ENCODE results near the gene SNX5. TPM values are rescaled to one million over a fixed set of nuclear protein-coding genes. Genes with fewer than 3 reads are reported as not detected.
A peak's percentile ranks its signal among the peaks of the same experiment; 100 is the strongest.

SNX5 gene
- total RNA-seq, 1 donor from 2014 or later, result 29.2 TPM

GRCh38 chr20:17919149-17919548 is 49.4 kb downstream of the SNX5 start:
- no peak for ATAC-seq
- no peak for DNase-seq (ENCODE audit: low spot score)

GRCh38 chr20:17917832-17918618 is 50.6 kb downstream of the SNX5 start:
- DNase-seq (ENCODE audit: low spot score) (no peak), ATAC-seq (no peak)

- DNase-seq (ENCODE audit: low spot score) (no peak), ATAC-seq (peak; percentile 33)
Observed at GRCh38 chr20:17916433-17916891, 52.1 kb downstream of the SNX5 start.

GRCh38 chr20:17914957-17915356 is 53.6 kb downstream of the SNX5 start:
- no peak for ATAC-seq
- DNase-seq (ENCODE audit: low spot score), result peak; percentile 12

- ATAC-seq, result no peak
- no peak for DNase-seq (ENCODE audit: low spot score)
Observed at GRCh38 chr20:17912916-17913315, 55.7 kb downstream of the SNX5 start.

GRCh38 chr20:17911927-17912326 is 56.7 kb downstream of the SNX5 start:
- no peak for ATAC-seq

DNA sequence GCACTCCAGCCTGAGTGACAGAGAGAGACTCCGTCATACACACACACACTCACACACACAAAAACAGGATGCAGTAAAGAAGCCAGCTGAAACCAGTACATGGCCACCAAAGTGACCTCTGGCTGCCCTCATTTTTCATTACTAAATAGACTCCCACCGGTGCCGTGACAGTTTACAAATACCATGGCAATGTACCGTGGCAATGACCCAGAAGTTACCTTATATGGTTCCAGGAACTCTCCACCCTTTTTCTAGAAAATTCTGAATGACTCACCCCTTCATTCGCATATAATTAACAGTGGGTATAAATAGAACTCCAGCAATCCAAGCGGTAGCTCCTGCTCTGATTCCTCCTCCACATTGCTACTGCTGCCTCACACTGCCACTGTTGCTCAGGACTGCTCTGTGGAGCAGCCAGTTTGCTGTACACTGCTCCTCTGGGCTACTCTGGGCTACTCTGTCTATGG is 57.7 kb downstream of the SNX5 start:
- ATAC-seq, result peak; percentile 90
- peak; percentile 75 for DNase-seq (ENCODE audit: low spot score)

More at GRCh38 chr20:17911927-17912326, 56.7 kb downstream of the SNX5 start:
- DNase-seq (ENCODE audit: low spot score), result peak; percentile 11

DNA sequence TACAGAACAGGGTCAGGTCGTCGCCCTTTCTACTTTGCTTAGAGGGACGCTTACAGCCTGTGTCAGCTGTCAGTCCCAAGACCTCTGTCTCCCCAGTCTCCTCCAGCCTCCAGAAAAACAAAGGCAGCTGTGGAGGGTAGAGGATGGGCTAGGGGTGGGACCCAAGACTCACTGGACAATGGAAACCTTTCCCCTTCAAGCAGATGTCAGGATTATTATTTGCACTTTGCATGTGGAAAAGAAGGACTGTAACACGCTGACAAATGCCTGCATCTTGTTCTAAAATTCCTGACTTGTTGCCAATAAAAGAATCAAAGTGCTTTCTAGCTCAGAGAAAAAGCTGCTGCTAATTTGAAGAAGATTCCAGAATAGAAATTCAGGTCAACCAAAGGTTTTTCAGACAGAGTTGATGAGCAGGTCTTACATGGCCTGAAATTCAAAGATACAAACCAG is 58.7 kb downstream of the SNX5 start:
- DNase-seq (ENCODE audit: low spot score) (peak; percentile 41), ATAC-seq (peak; percentile 18)

DNA sequence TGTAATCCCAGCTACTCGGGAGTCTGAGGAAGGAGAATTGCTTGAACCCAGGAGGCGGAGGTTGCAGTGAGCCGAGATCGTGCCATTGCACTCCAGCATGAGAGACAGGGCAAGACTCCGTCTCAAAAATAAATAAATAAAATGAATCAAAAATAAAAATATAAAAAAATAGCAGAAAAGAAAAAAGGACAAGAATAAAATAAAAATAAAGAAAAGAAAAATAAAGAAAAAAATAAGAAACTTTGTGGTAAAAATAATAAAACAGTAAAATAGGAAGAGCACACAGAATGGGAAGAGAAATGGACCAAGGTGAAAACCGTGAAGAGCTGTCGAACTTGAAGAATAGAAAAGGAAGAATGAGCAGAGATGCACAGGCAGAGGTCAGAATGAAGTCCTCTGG is 63.0 kb downstream of the SNX5 start:
- DNase-seq (ENCODE audit: low spot score) (no peak), ATAC-seq (no peak)

GRCh38 chr20:17904027-17904426 is 64.6 kb downstream of the SNX5 start:
- no peak for DNase-seq (ENCODE audit: low spot score)
- no peak for ATAC-seq

DNA sequence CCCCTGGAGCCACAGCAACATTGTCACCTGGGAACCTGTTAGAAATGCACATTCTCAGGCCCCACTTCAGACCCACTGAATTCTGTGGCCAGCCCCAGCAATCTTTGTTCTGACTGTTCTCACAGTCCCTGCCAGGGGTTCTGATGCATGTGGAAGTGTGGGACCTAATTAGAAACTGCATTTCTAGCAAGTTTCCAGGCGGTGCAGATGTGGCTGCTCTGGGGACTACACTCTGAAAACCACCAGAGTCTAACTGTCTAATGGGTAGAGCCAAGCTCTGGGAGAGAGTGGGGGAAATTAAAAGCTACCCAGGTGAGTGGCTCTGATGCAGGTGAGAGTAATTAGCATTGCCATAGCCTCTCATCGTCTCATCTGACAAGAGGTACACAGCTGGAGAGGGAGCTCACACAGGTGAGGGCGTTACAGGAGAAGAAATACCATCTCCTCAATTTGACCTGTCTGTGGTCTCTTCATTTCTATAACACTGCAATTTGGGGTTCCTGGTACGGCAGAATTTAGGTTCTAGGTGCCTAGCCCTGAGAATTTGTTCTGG is 66.0 kb downstream of the SNX5 start:
- ATAC-seq, result no peak

DNA sequence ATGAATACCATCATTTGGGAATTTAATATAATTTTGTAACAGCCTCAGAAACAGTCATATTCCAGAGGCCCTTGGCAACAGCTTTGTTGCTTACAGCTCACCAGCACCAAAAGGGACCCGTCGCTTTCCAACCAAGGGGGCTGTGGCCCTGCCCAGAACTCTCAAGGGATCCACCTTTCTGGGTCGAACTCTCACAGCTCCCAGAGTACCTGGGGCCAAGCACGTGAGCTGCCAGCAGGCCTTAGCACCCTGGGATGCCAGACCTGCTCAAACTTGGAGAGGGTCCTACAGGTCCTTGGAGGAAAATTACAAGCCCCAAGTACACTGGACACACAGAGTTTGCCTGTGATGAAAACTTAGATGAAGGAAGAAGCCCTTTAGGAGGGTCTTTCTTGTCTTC is 66.6 kb downstream of the SNX5 start:
- DNase-seq (ENCODE audit: low spot score), result no peak
- ATAC-seq, result no peak

More for the DNA sequence above, 66.0 kb downstream of the SNX5 start:
- DNase-seq (ENCODE audit: low spot score), result no peak

GRCh38 chr20:17898548-17898994 is 70.0 kb downstream of the SNX5 start:
- peak; percentile 94 for ATAC-seq
- peak; percentile 73 for DNase-seq (ENCODE audit: low spot score)

DNA sequence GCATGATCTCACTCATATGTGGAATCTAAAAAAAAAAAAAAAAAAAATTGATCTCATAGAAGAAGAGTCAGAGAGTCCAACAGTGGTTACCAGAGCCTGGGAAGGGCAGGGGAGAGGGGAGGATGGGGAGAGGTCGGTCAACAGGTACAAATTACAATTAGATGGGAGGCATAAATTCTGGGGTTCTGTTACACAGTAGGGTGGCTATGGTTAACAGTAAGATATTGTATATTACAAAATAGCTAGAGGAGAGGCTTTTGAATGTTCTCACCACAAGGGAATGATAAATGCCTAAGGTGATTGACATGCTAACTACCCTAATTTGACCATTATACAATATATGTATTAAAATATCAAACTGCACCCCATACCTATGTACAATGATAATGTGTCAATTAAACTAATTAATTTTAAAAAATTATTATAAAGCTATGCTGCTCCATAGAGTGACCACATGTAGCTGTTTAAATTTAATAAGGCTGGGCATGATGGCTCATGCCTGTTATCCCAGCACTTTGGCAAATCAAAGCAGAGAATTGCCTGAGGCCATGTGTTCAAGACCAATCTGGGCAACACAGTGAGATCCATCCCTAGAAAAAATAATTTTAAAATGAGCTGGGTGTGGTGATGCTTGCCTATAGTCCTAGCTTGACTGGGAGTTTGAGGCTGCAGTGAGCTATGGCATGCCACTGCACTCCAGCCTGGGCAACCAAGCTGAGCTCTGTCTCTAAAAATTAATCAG is 70.9 kb downstream of the SNX5 start:
- ATAC-seq (no peak), DNase-seq (ENCODE audit: low spot score) (no peak)

DNA sequence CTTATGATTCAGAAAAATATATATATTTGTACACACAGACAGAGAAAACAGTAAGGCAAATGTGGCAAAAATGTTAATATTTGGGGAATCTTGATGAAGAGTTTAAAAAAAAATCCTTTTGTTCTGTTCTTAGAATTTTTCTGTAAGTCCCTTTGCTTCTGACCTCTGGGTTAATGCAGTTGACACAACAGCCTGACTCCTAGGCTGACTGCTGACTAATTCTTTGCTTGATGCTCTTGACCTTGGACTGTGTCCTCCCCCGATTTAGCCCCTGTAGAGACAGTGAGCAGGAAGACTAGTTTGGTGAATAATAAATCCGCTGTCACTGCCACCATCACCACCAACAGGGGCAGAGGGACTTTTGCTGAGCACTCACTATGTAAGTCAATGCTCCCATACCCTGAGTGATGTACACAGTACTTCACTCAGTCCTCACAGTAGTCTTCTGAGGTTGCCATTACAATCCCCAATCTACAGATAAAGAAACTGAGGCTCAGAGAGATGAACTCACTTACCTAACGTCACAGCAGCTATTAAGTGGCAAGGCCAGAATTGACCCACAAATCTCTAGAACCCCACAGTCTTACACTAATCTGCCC is 71.7 kb downstream of the SNX5 start:
- DNase-seq (ENCODE audit: low spot score) (no peak), ATAC-seq (peak; percentile 30)

DNA sequence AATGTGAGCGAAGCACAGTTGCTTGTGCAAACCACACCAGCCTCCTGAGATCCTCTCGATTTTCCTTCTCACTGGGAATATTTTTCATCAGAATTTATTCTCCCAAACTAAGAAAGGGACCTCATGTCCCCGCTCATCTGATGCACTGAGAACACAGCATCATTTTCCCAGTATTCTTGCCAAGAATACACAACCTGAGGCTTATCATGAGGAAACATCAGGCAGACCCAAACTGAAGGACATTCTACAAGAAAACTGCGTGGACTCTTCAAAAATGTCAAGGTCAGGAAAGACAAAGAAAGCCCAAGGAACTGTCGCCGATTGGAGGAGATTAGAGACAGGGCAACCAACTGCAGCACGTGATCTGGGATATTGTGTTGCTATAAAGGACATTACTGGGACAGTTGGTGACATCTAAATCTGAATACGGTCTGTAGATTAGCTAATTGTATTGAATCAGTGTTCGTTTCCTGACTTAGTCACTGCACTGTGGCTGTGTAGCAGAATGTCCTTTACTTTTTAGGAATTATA is 72.3 kb downstream of the SNX5 start:
- no peak for DNase-seq (ENCODE audit: low spot score)
- ATAC-seq, result peak; percentile 31

- ATAC-seq (peak; percentile 22), DNase-seq (ENCODE audit: low spot score) (no peak)
Observed at GRCh38 chr20:17895641-17896171, 72.9 kb downstream of the SNX5 start.

- no peak for ATAC-seq
Observed at GRCh38 chr20:17893445-17893844, 75.1 kb downstream of the SNX5 start.

DNA sequence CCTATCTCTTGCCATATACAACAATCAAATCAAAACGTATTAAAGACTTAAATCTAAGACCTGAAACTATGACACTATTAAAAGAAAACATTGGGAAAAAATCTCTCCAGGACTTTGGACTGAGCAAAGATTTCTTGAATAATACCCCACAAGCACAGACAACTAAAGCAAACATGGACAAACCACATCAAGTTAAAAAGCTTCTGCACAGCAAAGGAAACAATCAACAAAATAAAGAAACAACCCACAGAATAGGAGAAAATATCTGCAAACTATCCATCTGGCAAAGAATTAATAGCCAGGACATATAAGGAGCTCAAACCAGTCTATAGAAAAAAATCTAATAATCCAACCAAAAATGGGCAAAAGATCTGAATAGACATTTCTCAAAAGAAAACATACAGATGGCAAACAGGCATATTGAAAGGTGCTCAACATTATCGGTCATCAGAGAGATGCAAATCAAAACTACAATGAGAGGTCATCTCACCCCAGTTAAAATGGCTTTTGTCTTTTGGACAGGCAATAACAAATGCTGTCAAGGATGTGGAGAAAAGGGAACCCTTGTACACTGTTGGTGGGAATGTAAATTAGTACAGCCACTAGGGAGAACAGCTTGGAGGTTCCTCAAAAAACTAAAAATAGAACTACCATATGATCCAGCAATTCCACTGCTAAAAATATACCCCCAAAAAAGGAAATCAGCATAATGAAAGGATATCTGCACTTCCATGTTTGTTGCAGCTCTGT is 76.2 kb downstream of the SNX5 start:
- ATAC-seq, result no peak
- DNase-seq (ENCODE audit: low spot score), result no peak

More at GRCh38 chr20:17893445-17893844, 75.1 kb downstream of the SNX5 start:
- DNase-seq (ENCODE audit: low spot score), result no peak

Measured in left lobe of liver (tissue), 2 donors.